ENCODE data around the gene SUMO3. TPM values are rescaled to one million over a fixed set of nuclear protein-coding genes. Genes with fewer than 3 reads are reported as not detected.

Gene SUMO3
- total RNA-seq, 1 experiment from 2014 or later = 125 TPM

DNA sequence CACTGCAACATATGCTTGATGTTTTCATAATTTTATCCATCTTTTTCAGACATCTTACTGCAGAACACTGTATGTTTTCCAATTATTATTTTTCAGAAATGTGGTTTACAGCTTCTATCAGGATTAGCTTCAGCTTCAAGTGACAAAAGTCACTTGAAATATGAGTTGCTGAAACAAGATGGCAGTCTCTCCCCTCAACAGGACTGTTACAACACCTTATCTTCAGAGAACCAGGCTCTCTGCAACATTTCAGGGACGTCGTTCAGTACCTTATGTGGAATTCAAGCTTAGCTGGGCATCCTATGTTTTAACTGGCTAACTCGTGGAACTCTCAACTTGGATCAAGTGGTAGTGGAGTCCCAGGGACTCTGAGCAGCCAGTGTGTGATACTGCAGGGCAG is 14.2 kb downstream of the SUMO3 start:
- no peak for DNase-seq (ENCODE audit: low read depth)

DNA sequence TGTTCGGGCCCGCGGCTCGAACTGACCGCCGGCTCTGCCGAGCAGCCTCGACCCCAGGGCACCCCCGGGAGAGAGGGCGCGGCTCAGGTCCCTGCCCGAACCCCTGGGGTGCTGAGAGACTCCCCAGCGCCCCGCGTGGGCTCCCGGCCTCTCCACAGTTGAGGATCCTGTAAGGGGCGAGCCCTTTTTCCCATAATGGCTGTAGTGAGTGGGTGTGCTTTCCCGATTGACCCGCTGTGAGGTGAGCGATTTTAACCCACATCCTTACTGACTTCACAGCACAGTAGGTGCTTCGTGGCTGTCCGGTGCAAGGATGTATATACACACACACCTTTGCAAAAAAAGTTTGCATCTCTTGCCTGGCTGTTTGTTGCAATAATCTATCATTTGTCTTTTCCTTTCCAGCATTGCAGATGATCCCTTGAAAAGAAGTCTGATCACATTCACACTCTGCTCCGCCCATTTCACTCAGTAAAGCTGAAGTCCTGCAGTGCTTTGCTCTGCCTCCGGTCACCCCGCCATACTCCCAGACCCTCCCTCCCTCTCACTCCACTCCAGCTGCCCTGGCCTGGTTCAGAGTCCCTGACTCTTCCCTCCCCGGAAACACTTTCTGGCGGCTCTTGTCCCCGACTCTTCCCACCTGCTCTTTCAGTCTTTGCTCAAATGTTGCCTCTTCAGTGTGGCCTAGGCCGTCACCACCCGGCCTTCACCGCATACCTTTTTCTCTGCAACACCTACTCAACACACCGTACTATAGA is 15.3 kb downstream of the SUMO3 start:
- DNase-seq (ENCODE audit: low read depth) = peak; percentile 45

DNA sequence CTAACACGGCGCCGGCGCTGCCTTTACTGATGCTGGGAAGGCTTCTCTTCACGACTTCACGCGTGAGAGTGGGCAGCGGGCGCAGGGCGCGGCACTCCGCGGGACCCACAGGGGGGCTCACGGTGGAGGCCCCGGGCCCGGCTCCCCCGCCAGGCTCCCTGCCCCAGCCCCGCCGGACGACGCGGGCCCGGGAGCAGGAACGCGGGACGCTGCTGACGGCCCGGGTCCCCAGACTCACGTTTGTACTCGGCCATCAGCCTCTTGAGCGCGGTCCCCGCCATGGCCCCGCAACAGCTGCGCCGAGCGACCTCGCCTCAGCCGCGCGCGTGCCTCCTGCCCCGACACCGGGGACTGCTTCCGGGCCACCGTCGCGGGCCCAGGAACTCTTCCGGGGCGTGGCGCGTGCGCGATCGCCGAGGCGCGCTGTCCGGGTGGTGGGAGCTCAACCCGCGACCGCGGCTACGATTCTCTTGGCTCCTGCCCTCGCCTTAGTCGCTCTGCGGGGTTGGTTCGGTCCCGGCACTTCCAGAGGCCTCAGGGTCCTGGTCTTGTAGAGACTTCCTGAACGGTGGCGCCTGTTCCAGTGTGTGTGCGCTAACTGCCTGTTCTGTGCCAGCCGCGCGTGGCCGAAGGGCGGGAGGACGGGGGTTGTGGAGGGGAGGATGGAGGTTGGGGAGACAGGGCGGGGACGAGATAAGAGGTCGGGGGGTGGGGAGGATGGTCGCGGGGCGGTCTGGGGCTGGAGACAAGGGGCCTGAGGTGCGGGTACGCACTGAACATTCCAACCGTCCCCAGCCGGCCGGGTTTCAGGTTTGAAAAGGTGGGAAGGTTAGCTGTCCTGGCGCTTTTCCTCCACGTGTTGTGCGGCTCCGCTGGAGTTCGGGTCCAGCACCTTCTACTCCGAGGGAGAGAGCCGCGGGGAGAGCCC is 16.1 kb downstream of the SUMO3 start, which contains the start of gene UBE2G2:
Gene UBE2G2, minus strand, starts transcription at position 353 of the 928 bp plus-strand sequence. Its CDS starts 72 bp downstream, at position 281.
- peak; percentile 74 for DNase-seq (ENCODE audit: low read depth)

DNA sequence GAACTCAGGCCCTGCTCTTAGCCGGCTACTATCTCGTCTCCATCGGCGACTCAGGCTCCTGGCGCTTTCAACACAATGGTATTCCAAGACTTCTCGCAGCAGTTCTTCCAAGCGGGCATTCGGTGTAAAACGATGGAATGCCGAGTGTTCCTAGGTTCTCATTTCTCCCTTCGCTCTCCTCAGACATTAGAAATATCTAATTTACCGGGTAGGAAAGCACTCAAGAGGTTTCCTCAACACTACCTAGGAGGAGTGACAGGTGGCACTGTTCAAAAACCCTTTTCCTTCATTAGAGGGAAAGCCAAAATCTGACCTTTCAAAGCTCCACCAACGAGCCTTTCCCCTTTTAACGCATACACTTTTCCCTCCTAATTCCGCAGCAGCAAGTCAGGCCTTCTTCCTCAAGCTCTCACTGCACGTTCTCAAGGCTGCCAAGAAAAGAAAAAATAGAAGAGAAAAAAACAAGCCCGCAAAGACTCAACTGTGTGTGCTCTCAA is 16.8 kb downstream of the SUMO3 start:
- peak; percentile 46 for DNase-seq (ENCODE audit: low read depth)

DNA sequence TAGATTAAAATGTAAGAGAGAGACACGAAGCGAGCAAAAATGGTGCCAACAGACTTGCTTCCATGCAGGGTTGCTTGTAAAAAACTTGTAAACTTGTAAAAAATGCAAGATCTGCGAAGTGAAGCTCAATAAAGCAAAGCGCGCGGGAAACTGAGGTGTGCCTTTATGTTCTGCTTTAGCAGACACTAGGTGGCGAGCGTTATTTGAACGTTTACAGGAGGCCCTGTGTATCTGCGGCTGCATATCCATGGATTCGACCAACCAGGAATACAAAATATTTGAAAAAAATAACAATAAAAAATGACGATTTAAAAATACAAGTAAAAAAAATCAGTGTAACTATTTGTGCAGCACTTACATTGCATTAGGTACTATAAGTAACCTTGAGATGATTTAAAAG is 17.8 kb downstream of the SUMO3 start:
- DNase-seq (ENCODE audit: low read depth) = peak; percentile 49

DNA sequence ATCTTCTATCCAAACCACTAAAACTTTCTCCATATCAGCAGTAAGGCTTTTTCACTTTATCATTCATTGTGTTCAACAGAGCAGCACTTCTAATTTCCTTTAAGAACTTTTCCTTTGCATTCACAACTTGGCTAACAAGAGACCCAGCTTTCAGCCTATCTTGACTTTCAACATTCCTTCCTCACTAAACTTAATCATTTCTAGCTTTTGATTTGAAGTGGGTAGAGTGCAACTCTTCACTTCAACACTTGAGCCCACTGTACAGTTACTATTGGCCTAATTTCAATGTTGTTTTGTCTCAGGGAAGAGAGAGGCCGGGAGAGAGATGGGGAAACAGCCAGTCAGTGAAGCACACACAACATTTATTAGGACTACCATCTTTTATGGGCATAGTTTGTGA is 18.2 kb downstream of the SUMO3 start:
- no peak for DNase-seq (ENCODE audit: low read depth)

DNA sequence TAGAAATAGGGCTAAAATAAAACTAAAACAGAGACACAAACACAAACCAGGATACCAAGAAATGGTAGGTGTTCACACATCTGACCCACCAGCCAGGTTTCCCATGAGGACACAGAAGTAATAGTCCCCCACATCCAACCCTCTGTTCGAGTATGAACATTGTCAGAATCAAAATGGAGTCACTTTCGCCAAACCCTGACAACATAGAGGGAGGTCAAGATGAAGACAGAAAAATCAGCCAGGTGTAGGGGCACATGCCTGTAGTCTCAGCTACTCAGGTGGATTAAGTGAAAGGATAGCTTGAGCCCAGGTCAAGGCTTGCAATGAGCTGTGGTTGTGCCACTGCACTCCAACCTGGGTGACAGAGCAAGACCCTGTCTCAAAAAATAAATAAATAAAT is 20.1 kb downstream of the SUMO3 start:
- DNase-seq (ENCODE audit: low read depth) = no peak

DNA sequence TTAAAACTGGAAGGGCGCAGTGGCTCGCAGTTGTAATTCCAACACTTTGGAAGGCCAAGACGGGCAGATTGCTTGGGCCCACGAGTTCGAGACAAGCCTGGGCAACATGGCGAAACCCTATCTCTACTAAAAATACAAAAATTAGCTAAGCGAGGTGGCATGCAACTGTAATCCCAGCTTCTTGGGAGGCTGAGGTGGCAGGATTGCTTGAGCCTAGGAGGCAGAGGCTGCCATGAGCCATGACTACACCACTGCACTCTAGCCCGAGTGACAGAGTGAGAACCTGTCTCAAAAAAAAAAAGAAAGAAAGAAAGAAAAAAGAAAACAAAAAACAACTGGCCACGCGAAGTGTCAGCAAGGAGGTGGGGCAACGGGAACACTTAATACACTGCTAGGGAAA is 22.5 kb downstream of the SUMO3 start:
- DNase-seq (ENCODE audit: low read depth) = no peak

DNA sequence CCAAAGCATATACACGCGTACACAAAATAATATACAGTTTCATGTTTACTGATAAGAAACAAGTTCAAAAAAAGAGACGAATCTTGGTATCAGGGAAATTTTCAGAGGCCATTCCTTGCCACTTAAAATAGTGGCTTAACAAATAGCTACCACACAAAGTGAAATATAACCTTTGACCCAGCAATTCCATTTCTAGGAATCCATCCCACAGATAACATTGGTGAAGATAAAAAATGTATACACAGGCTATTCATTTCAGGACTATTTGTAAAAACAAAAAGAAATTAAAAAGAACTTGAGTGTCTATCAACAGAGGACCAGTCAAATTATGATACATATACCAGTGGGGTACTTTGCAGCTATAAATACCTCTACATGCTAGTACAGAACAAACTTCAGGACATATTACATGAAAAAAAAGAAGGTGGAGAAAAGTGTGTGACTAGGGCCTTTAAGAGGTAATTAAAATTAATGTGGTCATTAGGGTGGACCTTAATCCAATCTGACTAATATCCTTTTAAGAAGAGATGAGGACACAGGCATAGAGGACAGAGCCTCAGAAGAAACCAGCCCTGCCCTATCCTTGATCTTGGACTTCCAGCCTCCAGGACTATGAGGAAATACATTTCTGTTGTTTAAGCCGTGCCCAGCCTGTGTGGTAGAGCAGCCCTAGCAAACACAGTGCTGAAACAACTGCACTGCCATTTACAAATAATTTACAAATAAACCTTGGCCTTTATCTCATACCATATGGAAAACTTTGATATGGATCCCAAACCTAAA is 24.1 kb downstream of the SUMO3 start:
- no peak for DNase-seq (ENCODE audit: low read depth)

DNA sequence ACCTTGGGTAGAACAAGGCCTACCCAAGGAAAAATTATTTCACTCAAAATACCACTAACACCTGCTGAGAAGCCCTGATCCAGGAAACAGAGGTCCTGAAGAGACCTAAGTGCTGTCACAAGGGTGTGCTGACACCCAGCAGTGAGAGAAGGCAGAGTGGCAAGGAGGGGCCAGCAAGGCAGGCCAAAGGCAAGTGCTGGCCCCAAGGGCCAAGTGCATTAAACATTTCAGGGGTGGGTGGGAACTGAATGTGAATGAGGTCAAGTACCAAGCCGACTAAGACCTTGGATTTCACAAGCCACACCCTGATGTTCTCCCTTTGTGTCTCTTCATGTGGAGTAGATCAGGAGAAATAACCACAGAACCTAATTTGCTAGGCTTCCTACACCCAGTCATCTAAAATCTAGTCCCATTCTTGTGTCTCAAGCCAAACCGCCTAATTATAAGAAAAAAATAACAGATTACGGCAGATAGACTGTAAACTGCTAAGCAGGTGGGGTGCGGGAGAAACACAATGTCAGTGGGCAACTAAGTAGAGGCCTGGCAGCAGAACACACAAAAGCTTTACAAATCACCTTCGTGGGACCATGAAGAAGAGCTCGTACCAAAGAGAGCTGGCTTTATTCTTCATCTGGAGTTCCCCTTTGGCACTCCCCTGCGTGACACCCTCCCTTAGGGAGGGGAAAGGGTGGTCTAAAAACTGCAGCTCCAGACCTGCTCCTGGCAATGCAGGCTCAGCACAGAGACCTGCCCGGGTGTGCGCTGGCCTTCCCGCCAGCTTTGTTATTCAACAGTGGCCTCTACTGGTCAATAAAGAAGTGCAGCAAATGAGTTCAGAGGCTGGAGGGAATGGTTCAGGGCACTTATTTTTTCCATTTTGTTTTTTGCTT is 24.9 kb downstream of the SUMO3 start:
- peak; percentile 57 for DNase-seq (ENCODE audit: low read depth)

DNA sequence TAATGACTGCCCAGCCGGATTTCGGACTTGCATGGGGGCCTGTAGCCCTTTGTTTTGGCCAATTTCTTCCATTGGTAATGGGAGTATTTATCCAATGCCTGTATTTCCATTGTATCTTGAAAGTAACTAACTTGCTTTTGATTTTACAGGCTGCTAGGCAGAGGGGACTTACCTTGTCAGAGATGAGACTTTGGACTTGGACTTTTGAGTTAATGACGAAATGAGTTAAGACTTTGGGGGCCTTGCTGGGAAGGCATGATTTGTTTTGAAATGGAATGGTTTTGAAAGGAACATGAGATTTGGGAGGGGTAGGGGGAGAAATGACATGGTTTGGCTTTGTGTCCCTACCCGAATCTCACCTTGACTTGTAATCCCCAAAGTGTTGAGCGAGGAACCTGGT is 25.9 kb downstream of the SUMO3 start:
- DNase-seq (ENCODE audit: low read depth) = no peak

DNA sequence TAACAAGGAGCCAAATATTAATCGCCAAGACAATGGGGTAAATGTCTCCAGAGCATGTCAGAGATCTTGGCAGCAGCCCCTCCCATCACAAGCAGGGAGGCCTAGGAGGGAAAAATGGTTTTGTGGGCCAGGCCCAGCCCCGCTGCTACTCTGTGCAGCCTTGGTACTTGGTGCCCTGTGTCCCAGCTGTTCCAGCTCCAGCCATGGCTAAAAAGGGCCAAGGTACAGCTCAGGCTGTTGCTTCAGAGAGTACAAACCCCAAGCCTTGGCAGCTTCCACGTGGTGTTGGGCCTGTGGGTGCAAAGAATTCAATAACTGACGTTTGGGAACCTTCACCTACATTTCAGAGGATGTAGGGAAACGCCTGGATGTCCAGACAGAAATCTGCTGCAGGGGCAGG is 26.6 kb downstream of the SUMO3 start:
- DNase-seq (ENCODE audit: low read depth) = no peak

DNA sequence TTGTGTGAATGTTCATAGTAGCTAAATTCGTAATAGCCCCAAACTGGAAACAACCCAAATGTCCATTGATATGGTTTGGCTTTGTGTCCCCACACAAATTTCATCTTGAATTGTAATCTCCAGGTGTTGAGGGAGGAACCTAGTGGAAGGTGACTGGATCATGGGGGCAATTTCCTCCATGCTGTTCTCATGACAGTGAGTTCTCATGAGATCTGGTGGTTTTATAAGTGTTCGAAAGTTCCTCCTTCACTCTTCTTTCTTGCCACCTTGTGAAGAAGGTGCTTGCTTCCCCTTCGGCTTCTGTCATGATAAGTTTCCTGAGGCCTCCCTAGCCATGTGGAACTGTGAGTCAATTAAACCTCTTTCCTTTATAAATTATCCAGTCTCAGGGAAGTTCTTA is 27.5 kb downstream of the SUMO3 start:
- DNase-seq (ENCODE audit: low read depth) = no peak

DNA sequence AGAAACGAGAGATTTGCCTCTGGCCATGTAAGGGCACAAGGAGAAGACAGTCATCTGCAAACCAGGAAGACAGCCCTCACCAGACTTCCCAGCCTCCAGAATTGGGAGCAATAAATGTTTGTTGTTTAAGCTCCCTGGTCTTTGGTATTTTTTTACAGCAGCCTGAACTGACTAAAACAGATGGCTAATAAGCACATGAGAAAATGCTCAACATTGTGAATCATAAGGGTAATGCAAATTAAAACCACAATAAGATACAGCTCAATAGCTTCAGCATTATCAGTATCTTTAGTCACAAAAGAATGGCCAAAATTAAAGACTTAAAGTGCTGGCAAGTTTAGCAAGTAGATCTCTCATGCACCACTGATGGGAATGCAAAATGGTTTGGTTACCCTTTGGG is 28.0 kb downstream of the SUMO3 start:
- peak; percentile 77 for DNase-seq (ENCODE audit: low read depth)

DNA sequence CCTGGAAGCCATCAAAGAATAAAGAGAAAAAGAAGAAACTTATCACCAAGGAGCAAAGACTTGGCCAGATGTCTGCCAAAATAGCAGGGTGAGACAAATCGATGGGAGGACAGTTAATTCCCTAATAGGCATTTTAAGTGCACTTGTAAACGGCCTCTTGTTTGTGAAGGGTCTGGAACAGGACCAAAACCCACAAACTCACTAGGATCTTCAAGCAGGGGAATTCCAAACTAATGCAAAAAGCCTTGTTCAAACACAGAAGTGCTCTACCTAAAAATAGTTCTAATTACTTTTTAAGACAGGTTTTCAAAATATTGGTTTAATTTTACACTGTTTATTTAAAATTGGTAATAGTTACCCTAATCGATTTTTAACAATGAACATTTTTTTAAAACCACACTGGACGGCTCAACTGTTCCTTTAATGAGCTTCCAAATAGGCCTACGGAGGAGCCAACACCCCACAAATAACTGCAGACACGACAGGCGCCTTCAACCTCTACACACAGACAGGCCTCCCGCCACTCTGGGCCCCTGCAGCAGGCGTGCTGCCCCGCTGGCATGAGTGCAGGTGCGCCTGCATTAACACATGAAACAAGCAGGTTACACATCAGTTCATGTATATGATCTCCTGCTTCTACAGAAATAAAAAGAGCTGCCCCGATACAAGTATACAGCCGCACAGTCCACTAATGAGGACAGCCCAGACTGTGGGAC is 32.1 kb downstream of the SUMO3 start:
- DNase-seq (ENCODE audit: low read depth) = no peak

DNA sequence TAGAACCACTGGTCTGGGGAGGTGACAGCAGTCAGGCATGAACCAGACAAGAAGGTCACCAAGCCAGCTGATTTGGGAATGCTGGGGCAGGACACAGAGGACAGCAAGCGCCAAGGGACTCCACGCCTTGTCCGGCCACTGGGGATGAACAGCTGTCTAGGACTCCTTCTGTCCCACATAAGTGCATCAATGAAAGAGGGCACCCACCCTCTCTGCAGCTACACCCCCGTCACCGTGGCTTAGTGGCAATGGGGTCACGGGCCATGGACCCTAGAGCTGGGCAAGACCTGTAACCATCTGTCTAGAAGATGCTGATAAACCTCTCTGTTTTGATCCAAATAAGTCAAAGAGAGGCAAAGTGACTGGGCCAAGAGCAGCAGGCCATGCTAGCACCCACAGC is 33.1 kb downstream of the SUMO3 start:
- DNase-seq (ENCODE audit: low read depth) = no peak

DNA sequence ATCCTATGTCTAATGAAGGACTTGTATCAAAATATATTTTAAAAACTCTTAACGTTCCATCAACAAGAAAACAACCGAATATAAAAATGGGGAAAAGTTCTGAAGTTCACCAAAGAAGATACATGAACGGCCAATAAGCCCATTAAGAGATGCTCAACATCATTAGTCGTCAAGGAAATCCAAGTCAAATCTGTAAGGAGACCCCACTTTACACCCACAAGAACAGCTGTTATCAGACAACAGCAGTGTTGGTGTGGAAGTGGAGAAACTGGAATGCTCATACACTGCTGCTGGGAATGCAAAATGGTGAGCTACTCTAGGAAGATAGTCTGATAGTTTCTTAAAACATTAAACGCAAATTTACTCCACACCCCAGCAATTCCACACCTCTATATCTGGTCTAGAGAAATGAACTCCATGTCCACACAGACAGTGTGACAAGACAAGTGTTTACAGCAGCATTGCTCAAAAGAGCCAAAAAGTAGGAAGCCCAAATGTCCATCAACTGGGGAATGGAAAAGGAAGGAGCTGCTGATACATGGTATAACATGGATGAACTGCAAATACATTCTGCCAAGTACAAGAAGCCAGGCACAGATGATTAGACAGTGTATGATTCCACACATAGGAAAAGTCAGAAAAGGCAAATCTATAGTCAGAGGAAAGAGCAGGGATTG is 34.7 kb downstream of the SUMO3 start:
- peak; percentile 30 for DNase-seq (ENCODE audit: low read depth)

DNA sequence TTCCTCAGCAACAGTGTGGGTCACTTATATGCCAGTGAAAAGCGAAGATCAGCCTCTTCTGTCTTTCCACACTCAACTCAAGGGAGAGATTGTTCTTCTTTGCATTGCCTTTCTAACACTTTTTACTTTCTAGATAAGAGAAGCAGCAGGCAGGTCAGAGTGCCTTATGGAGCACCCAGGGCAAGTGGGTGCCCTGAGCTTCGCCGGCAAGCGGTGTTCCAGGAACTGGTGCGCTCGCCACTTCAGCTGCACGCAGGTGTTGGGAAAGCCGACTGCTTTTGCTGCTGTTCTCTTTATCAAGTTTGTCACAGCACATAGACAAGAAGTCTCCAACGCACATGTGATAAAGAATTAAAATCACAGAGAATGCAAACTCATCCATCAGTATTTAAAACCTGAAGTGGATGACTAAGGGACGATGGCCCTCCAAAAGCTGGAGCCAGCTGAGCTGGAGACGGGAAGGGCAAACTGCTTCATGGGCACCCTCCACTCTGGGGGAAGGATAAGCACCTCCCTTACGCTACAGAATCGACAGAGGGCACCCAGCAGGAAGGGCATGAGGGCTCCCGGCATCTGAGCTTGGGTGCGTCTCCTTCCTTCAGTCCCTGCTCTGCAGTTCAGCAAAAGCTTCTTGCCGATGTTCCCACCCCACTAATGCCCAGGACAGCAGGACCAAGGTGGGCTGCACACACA is 36.9 kb downstream of the SUMO3 start:
- no peak for DNase-seq (ENCODE audit: low read depth)

DNA sequence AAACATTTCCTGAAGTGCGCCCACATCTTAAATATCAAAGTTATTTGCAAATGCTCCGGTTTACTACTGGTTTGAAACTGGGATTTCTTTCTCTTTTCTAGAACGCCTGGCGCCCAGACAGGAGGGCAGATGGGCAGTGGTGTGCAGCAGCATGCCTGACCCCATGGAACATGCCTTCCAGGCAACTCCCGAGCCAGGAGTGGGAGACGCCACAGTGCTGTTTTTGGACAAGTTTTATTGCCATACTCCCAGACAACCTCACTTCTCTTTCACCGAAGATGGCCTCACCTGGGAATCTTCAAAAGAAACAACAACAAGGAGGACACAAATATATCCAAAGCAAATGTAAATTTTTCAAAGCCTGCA is 37.7 kb downstream of the SUMO3 start:
- DNase-seq (ENCODE audit: low read depth) = no peak

Data from LHCN-M2 (cell line).